ENCODE results near the gene MSMP. TPM values are rescaled to one million over a fixed set of nuclear protein-coding genes. Genes with fewer than 3 reads are reported as not detected.

Gene MSMP
- total RNA-seq, 1 donor from 2014 or later: not detected

DNA sequence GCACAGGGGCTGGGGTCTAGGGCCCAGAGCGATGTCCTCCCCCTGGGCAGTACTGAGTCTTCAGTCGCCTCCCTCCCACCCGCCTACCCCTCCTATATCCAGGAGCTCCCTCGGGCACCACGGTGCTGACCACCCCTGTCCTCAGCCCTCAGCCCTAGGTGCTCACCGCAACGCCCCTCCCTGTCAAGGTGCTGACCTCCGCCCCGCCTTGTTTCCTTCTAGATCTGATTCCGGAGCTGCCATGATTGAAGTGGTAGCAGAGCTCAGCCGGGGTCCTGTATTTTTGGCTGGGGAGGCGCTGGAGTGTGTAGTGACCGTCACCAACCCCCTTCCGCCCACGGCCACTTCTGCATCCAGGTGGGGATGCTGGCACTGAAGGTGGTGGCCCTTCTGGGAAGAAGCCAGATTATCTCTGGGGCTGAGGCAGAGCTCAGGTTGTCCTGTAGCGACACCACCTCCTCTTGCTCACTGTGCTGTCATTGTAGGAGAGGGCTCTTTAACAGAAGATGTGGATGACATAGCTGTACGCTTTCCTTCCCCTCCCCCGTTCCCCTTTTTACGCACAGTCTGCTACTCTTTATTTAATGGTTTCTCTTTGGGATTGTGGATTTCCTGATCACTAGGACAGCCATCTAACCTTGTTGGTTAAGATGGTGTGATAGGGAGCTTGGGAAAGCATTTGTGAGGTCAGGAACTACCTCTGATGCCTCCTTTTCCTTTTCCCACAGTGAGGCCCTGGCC is 4.4 kb downstream of the MSMP start:
- ATAC-seq (peak; percentile 23), DNase-seq (ENCODE audit: missing footprints) (no peak)
- intact Hi-C loops (cut with DNase I): loop anchor here (2.0 kb wide), 1 partner anchor 17 kb away; the partner anchor contains the start of genes CREB3 and TLN1

- intact Hi-C loops (cut with DNase I): loop anchor here (2.0 kb wide), 1 partner anchor 16 kb away; the partner anchor contains the start of genes CREB3 and TLN1
Observed at GRCh38 chr9:35748858-35749514, 5.1 kb downstream of the MSMP start, which contains the start of the genes GBA2 and RGP1. GBA2 (minus strand) TSS chr9:35749228; CDS start chr9:35748704, 524 bp downstream. RGP1 (plus strand) TSS chr9:35749287; CDS start chr9:35749756, 469 bp downstream.

DNA sequence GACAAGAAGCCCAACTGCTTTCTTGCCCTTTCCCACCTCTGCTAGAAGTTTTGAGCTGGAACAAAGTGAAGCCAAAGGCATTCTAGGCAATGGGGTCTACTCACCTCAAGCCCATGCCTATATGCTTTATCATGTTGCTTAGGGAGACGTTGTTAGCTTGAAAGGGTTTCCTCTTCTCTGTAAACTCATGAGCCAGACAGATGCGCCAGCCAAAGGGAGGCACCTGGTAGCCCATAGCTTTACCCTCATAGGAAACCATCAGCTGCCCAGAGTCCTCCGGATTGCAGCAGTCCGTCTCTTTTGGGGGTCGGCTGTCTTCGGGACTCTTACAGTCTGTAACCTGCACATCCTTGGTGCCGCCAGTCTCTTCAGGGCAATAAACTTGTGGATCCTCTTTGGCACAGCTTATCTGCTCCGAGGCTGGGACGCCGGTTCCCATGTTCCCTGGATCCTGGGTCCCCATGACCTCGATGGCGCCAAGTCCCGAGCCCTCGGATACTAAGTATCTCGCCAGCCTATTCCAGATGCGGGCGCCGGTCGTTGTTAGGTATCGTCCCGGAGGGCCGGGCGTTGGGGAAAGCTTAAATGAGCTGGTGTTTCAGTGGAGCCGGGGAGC is 5.7 kb downstream of the MSMP start:
- DNase-seq (ENCODE audit: missing footprints) (peak; percentile 75), ATAC-seq (peak; percentile 1)
- intact Hi-C loops (cut with DNase I): loop anchor here (2.0 kb wide), 1 partner anchor 16 kb away; the partner anchor contains the start of genes CREB3 and TLN1

More at GRCh38 chr9:35748858-35749514, 5.1 kb downstream of the MSMP start, which contains the start of the genes GBA2 and RGP1:
- ATAC-seq (peak; percentile 92), DNase-seq (ENCODE audit: missing footprints) (peak; percentile 93)

GRCh38 chr9:35746583-35746982 is 7.5 kb downstream of the MSMP start:
- intact Hi-C loops (cut with DNase I): no loop called here
- DNase-seq (ENCODE audit: missing footprints): no peak
- no peak for ATAC-seq

DNA sequence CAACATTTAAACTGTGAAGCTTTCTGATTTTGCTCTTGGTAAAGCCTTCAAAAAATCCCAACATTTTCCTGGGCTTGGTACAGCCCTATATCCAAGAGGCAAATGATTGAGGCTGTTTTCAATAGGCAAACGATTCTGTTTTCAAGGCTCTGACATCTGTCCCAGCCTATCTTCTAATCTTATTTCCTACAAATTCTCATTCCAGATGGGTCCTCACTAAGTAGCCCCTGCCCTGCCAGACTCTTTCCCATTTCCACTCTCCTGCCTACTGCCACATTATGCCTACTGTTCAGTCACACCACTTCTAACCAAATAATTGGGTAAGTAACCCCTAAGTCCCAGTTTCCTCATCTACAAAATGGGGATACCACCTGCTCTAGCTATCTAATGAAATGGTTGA is 8.5 kb downstream of the MSMP start:
- intact Hi-C loops (cut with DNase I): no loop called here
- no peak for DNase-seq (ENCODE audit: missing footprints)
- ATAC-seq: no peak

DNA sequence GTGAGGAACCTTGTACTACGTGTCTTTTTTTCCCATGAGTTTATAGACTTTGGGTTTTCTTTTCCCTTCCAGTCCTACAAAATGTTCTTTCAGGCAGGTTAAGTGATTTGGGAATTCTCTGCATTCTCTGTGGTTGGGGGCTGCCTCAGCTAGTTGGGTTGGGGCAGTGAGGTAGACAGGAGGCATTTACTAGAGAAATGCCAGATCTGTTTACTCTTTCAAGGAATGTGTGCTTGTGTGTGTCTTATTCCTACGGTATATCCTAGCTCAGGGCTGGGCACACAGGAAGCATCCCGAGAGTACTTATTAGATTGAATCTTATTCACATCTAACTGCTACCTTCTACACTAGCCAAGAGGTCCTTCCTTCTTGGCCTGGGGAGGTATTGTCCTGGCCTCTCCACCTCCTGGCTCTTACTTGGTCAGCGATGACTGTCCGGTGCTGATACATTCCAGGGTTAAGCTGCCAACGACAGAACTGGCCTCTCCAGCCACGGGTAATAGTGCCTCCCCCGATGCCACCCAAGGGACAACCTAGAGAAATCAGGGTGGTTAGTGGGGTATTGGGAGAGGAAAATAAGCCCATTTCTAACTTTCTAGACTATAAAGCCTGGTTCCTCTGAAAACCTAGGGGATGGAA is 10.1 kb downstream of the MSMP start:
- no peak for ATAC-seq
- intact Hi-C loops (cut with DNase I): no loop called here
- no peak for DNase-seq (ENCODE audit: missing footprints)

- ATAC-seq (no peak), DNase-seq (ENCODE audit: missing footprints) (no peak)
- intact Hi-C loops (cut with DNase I): no loop called here
Observed at GRCh38 chr9:35743452-35743851, 10.6 kb downstream of the MSMP start.

DNA sequence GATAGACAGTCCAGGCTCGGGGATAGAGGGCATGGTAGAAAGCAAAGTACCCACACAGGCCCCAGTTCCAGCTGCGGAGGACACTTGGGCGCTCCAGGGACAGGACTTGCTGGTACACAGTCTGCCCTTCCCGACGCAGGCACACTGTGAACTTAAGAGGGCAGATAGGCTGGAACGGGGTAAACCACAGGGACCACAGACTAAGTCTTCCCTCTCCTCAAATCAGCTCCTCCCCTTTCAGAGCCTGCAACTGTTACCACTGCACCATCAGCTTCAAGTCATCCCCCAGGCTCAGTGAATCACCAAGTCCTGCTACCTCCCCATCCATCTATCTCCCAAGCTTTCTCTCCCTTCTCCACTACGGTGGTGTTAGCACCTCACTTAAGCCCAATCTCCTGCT is 12.3 kb downstream of the MSMP start:
- DNase-seq (ENCODE audit: missing footprints) (no peak), ATAC-seq (no peak)
- intact Hi-C loops (cut with DNase I): no loop called here

- DNase-seq (ENCODE audit: missing footprints) (no peak), ATAC-seq (no peak)
- intact Hi-C loops (cut with DNase I): no loop called here
Observed at GRCh38 chr9:35740243-35740642, 13.8 kb downstream of the MSMP start.

GRCh38 chr9:35738924-35739323 is 15.2 kb downstream of the MSMP start:
- intact Hi-C loops (cut with DNase I): no loop called here

DNA sequence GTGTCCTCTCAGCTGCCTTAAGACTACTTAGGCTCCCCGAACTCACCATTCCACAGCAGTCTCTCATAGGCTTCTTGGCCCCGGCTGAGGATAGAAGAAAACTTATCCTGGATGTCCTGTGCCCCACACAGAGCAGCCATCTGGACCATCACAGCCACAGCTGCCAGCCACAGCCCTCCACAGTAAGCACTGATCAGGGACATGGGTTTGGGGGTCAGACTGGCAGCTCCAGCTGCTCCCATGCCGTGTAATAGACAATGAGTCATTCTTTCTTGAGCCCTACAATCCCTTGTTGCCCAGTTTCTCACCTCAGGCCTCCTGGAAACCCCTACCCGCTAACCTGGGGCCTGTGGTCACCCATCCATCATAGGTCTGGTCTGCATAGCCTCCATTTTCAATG is 15.9 kb downstream of the MSMP start:
- DNase-seq (ENCODE audit: missing footprints) (no peak), ATAC-seq (no peak)
- intact Hi-C loops (cut with DNase I): no loop called here

More at GRCh38 chr9:35738924-35739323, 15.2 kb downstream of the MSMP start:
- DNase-seq (ENCODE audit: missing footprints) (no peak), ATAC-seq (no peak)

- DNase-seq (ENCODE audit: missing footprints): no peak
- ATAC-seq: no peak
- intact Hi-C loops (cut with DNase I): no loop called here
Observed at GRCh38 chr9:35737143-35737542, 16.9 kb downstream of the MSMP start.

- ATAC-seq (no peak), DNase-seq (ENCODE audit: missing footprints) (no peak)
- intact Hi-C loops (cut with DNase I): no loop called here
Observed at GRCh38 chr9:35736201-35736633, 17.9 kb downstream of the MSMP start.

DNA sequence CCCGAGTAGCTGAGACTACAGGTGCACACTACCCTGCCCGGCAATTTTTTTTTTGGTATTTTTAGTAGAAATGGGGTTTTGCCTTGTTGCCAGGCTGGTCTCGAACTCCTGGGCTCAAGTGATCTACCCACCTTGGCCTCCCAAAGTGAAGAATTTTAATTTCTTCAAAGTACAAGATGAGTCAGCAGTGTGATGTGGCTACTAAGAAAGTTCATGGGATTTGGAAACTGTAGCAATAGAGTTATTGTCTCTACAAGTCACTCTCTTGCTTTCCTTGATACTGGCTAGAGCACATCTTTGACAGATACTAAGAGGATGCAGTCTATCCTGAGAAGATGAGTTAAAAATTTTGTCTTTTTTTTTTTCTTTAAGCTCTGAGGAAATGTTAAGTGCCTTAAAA is 20.0 kb downstream of the MSMP start:
- intact Hi-C loops (cut with DNase I): loop anchor here (5.0 kb wide), 1 partner anchor 93 kb away; the partner anchor contains the start of genes FAM221B and TMEM8B
- DNase-seq (ENCODE audit: missing footprints): no peak
- ATAC-seq: no peak

DNA sequence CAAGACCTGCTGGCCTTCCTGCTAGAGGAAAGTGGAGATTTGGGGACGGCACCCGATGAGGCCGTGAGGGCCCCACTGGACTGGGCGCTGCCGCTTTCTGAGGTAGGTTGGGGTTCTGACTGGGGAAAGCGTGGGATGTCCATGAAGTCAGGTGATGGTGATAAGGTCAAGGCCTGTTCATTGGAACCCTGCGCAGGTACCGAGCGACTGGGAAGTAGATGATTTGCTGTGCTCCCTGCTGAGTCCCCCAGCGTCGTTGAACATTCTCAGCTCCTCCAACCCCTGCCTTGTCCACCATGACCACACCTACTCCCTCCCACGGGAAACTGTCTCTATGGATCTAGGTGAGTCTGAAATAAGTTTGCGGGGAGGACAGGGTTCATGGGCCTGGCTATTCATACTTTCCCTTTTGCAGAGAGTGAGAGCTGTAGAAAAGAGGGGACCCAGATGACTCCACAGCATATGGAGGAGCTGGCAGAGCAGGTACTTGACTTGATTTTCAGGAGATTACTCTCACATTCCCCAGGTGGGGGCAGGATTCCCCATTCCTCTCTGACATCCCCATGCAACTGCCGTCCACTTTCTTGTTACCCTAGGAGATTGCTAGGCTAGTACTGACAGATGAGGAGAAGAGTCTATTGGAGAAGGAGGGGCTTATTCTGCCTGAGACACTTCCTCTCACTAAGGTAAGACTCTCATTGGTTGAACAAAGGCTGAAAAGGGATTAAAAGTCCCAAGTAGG is 21.1 kb downstream of the MSMP start:
- intact Hi-C loops (cut with DNase I): loop anchor here (2.0 to 5.0 kb wide), 2 partner anchors 16 to 94 kb away; partner anchors contain the start of genes FAM221B, GBA2, RGP1 and TMEM8B
- ATAC-seq (no peak), DNase-seq (ENCODE audit: missing footprints) (no peak)

- ATAC-seq (peak; percentile 94), DNase-seq (ENCODE audit: missing footprints) (peak; percentile 99)
- intact Hi-C loops (cut with DNase I): loop anchor here (2.0 to 5.0 kb wide), 2 partner anchors 17 to 95 kb away; partner anchors contain the start of genes FAM221B, GBA2, RGP1 and TMEM8B
Observed at GRCh38 chr9:35732185-35732799, 21.8 kb downstream of the MSMP start, which contains the start of the genes CREB3 and TLN1. CREB3 (plus strand) TSS chr9:35732666; CDS start chr9:35732773, 107 bp downstream. TLN1 (minus strand) TSS chr9:35732195; CDS start chr9:35725694, 6,501 bp downstream.
